ENCODE measurements around the gene MAML2.

The MAML2 gene

GRCh38 chr11:96205460-96205809 is 137.6 kb downstream of the MAML2 start:
- Histone ChIP-seq H4K20me1 (ENCODE audit: insufficient read depth, low read length) (no peaks in the 10 kb centered on the region), H3K4me1 (ENCODE audit: insufficient read depth, low read length) (peaks cover 31% of the 10 kb centered on the region), H3K9ac (ENCODE audit: low read depth, low read length) (no peak overlapping the region), H3K4me3 (ENCODE audit: low read depth in 1 of 2, low read length in 2 of 2) (no peak overlapping the region), H3K4me2 (ENCODE audit: insufficient read depth, low read length) (no peak overlapping the region), H3K27me3 (ENCODE audit: insufficient read depth, low read length, poor library complexity) (no peaks in the 10 kb centered on the region), H3K79me2 (ENCODE audit: insufficient read depth, low read length) (no peaks in the 10 kb centered on the region), H3K36me3 (ENCODE audit: insufficient read depth, low read length) (no peaks in the 10 kb centered on the region), H3K27ac (ENCODE audit: low read length) (no peak overlapping the region), H2AFZ (ENCODE audit: low read depth, low read length) (no peak overlapping the region), H3K9me3 (ENCODE audit: insufficient read depth, low read length, severe bottlenecking) (no peaks in the 10 kb centered on the region)
- no peak for TF ChIP-seq CTCF (IDR thresholded peaks at IDR 0.05; ENCODE audit: borderline replicate concordance, extremely low read depth, low read length, poor library complexity, severe bottlenecking)
- no peak for TF ChIP-seq EZH2 (IDR thresholded peaks at IDR 0.05; ENCODE audit: borderline replicate concordance, low read depth, low read length, severe bottlenecking)
- ATAC-seq (ENCODE audit: insufficient read depth, low read depth) (no peak), DNase-seq (no peak)

GRCh38 chr11:96204721-96205459 is 138.1 kb downstream of the MAML2 start:
- no peak overlapping the region for H3K9ac ChIP-seq (ENCODE audit: low read depth, low read length)
- H3K27ac ChIP-seq (ENCODE audit: low read length) = no peak overlapping the region
- H3K9me3 ChIP-seq (ENCODE audit: insufficient read depth, low read length, severe bottlenecking) = no peaks in the 10 kb centered on the region
- no peak overlapping the region for H3K4me2 ChIP-seq (ENCODE audit: insufficient read depth, low read length)
- DNase-seq (no peak), ATAC-seq (ENCODE audit: insufficient read depth, low read depth) (no peak)
- no peaks in the 10 kb centered on the region for H3K36me3 ChIP-seq (ENCODE audit: insufficient read depth, low read length)
- H3K79me2 ChIP-seq (ENCODE audit: insufficient read depth, low read length) = no peaks in the 10 kb centered on the region
- TF ChIP-seq EZH2 (IDR thresholded peaks at IDR 0.05; ENCODE audit: borderline replicate concordance, low read depth, low read length, severe bottlenecking) = no peak
- TF ChIP-seq CTCF (IDR thresholded peaks at IDR 0.05; ENCODE audit: borderline replicate concordance, extremely low read depth, low read length, poor library complexity, severe bottlenecking) = no peak
- H3K4me1 ChIP-seq (ENCODE audit: insufficient read depth, low read length) = peaks cover 31% of the 10 kb centered on the region
- no peaks in the 10 kb centered on the region for H3K27me3 ChIP-seq (ENCODE audit: insufficient read depth, low read length, poor library complexity)
- H3K4me3 ChIP-seq (ENCODE audit: low read depth in 1 of 2, low read length in 2 of 2) = no peak overlapping the region
- H4K20me1 ChIP-seq (ENCODE audit: insufficient read depth, low read length) = no peaks in the 10 kb centered on the region
- H2AFZ ChIP-seq (ENCODE audit: low read depth, low read length) = no peak overlapping the region

GRCh38 chr11:96204366-96204659 is 138.7 kb downstream of the MAML2 start:
- ATAC-seq (ENCODE audit: insufficient read depth, low read depth) (no peak), DNase-seq (no peak)
- Histone ChIP-seq H3K27ac (ENCODE audit: low read length) (no peak overlapping the region), H3K4me3 (ENCODE audit: low read depth in 1 of 2, low read length in 2 of 2) (no peak overlapping the region), H4K20me1 (ENCODE audit: insufficient read depth, low read length) (no peaks in the 10 kb centered on the region), H3K9me3 (ENCODE audit: insufficient read depth, low read length, severe bottlenecking) (no peaks in the 10 kb centered on the region), H3K27me3 (ENCODE audit: insufficient read depth, low read length, poor library complexity) (no peaks in the 10 kb centered on the region), H3K9ac (ENCODE audit: low read depth, low read length) (no peak overlapping the region), H3K79me2 (ENCODE audit: insufficient read depth, low read length) (no peaks in the 10 kb centered on the region), H3K4me2 (ENCODE audit: insufficient read depth, low read length) (no peak overlapping the region), H2AFZ (ENCODE audit: low read depth, low read length) (no peak overlapping the region), H3K4me1 (ENCODE audit: insufficient read depth, low read length) (peaks cover 27% of the 10 kb centered on the region), H3K36me3 (ENCODE audit: insufficient read depth, low read length) (no peaks in the 10 kb centered on the region)
- TF ChIP-seq CTCF (IDR thresholded peaks at IDR 0.05; ENCODE audit: borderline replicate concordance, extremely low read depth, low read length, poor library complexity, severe bottlenecking) (no peak), EZH2 (IDR thresholded peaks at IDR 0.05; ENCODE audit: borderline replicate concordance, low read depth, low read length, severe bottlenecking) (no peak)

Data from DND-41 (cell line).